HEK293T (cell line): ENCODE measurements around the gene FOXP4.

Source experiments
- ARNT ChIP-seq: fragments of 450-650 bp; IDR thresholded peaks from 2 replicates; pipeline ENCODE4 v1.6.1; 2017; ENCODE audit warnings: mild to moderate bottlenecking
- BHLHE40 ChIP-seq: fragments of 450-650 bp; IDR thresholded peaks from 2 replicates; pipeline ENCODE4 v1.6.1; 2016; ENCODE audit warnings: mild to moderate bottlenecking, moderate library complexity, borderline replicate concordance
- NFRKB ChIP-seq: fragments of 450-650 bp; IDR thresholded peaks from 2 replicates; pipeline ENCODE4 v1.6.1; 2016; ENCODE audit warnings: mild to moderate bottlenecking, moderate library complexity
- SP1 ChIP-seq: fragments of 450-650 bp; IDR thresholded peaks from 2 replicates; pipeline ENCODE4 v1.6.1; 2017
- SUZ12 ChIP-seq: fragments of 450-650 bp; IDR thresholded peaks from 2 replicates; pipeline ENCODE4 v1.6.1; 2016; ENCODE audit warnings: mild to moderate bottlenecking

DNA sequence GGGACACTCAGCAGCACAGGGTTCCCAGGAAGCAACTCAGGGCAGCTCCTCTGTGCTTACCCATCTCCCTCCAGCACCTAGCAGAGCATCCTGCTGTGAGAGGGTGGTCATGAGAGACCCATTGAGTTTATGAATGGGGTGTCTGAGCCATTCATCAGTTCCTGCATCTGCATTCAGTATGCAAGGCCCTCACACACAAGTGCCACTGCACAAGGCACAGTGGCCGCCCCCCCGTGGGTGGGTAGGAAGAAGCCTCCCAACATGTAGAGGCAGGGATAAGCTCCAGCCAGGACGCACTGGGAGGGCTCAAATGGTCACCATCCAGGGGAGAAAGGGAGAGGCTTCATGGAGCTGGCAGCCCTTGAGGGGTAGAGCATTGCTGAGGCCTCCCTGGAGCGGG is 43.0 kb downstream of the FOXP4 start:
- TF ChIP-seq NFRKB: no peak
- no peak for TF ChIP-seq SUZ12
- TF ChIP-seq ARNT: no peak
- TF ChIP-seq BHLHE40: no peak
- no peak for TF ChIP-seq SP1
